Bronchial epithelial cell (primary cell): ENCODE data around the gene IL3RA. TPM values are rescaled to one million over a fixed set of nuclear protein-coding genes. Genes with fewer than 3 reads are reported as not detected.

Experiments used
- DNase-seq: peaks from one replicate; pipeline ENCODE4 v3.0.0-alpha.2; 2010; ENCODE audit warnings: low read depth
- FAIRE-seq: peaks from 2 replicates; lab custom pipeline; 2011; peaks lifted over from hg19 to GRCh38; lab: Jason Lieb, UNC
- H3K27me3 ChIP-seq: 2 replicates; pipeline ENCODE4 v1.5.1; 2011; ENCODE audit warnings: low read length; ENCODE audit not compliant: control insufficient read depth, insufficient read depth
- H3K36me3 ChIP-seq: 2 replicates; pipeline ENCODE4 v1.5.1; 2011; ENCODE audit warnings: low read length; ENCODE audit not compliant: control insufficient read depth, insufficient read depth
- H3K4me3 ChIP-seq: 2 replicates; pipeline ENCODE4 v1.5.1; 2011; ENCODE audit warnings: mild to moderate bottlenecking, low read depth, low read length, control low read depth
- total RNA-seq: library from RNA; depleted of rRNA; stranded (reverse); fragments of >200 nt; gene quantifications from 2 replicates; pipeline ENCODE4 v1.2.1, GENCODE V29; 2014
- TF ChIP-seq, protein P1 (sequence below): IDR thresholded peaks from 2 replicates; pipeline ENCODE4 v1.5.1; 2011; ENCODE audit warnings: mild to moderate bottlenecking, moderate library complexity, low read length, control low read depth, inconsistent platforms; ENCODE audit not compliant: insufficient read depth, severe bottlenecking

Gene IL3RA
- not detected in 2 replicates for total RNA-seq

- no peak within 1 kb of the TSS for H3K4me3 ChIP-seq
- H3K27me3 ChIP-seq, result no peaks in the 10 kb centered on the region
These were observed at the start of gene IL3RA for GRCh38 chrX:1336331-1336943. TSS of gene IL3RA (plus strand) at chrX:1336785. CDS start at chrX:1341766, 4,981 bp downstream.

GRCh38 chrX:1289535-1289934 lies 47.0 kb upstream of the IL3RA start:
- H3K27me3 ChIP-seq, result no peaks in the 10 kb centered on the region
- no peaks in the 10 kb centered on the region for H3K36me3 ChIP-seq
- TF ChIP-seq, protein P1, sequence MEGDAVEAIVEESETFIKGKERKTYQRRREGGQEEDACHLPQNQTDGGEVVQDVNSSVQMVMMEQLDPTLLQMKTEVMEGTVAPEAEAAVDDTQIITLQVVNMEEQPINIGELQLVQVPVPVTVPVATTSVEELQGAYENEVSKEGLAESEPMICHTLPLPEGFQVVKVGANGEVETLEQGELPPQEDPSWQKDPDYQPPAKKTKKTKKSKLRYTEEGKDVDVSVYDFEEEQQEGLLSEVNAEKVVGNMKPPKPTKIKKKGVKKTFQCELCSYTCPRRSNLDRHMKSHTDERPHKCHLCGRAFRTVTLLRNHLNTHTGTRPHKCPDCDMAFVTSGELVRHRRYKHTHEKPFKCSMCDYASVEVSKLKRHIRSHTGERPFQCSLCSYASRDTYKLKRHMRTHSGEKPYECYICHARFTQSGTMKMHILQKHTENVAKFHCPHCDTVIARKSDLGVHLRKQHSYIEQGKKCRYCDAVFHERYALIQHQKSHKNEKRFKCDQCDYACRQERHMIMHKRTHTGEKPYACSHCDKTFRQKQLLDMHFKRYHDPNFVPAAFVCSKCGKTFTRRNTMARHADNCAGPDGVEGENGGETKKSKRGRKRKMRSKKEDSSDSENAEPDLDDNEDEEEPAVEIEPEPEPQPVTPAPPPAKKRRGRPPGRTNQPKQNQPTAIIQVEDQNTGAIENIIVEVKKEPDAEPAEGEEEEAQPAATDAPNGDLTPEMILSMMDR, result no peak
- FAIRE-seq (no peak), DNase-seq (no peak)
- no peak overlapping the region for H3K4me3 ChIP-seq

More at GRCh38 chrX:1336331-1336943, at the start of gene IL3RA:
- TF ChIP-seq, protein P1, result no peak
- DNase-seq, result no peak
- no peak for FAIRE-seq
- no peaks in the 10 kb centered on the region for H3K36me3 ChIP-seq

GRCh38 chrX:1291110-1291740 lies 45.4 kb upstream of the IL3RA start:
- TF ChIP-seq, protein P1, result no peak
- H3K27me3 ChIP-seq, result no peaks in the 10 kb centered on the region
- DNase-seq (no peak), FAIRE-seq (no peak)
- no peak overlapping the region for H3K4me3 ChIP-seq
- no peaks in the 10 kb centered on the region for H3K36me3 ChIP-seq

DNA sequence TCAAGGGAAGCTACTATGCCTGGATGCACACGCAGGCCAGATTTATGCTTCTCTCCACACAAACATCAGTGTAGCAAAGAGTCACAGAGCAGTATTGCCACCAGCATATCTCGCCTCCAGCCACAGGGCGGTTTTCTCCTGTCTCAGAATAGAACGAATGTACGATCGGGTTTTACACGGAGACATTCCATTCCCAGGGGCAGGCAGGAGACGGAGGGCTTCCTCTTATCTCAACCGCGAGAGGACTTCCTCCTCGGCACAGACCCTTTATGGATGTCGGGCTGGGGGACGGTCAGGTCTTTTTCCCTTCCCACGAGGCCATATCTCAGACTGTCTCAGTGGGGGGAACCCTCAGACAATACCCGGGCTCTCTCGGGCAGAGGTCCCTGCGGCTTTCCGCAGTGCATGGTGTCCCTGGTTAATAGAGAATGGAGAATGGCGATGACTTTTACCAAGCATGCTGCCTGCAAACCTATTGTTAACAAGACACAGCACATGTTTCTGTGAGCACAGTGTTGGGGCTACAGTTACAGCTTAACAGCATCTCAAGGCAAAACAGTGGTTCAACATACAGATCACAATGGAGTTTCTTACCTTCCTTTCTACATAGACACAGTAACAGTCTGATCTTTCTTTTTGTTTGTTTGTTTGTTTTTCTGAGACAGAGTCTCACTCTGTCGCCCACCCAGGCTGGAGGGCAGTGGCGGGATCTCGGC lies 43.9 kb upstream of the IL3RA start:
- H3K4me3 ChIP-seq, result no peak overlapping the region
- H3K36me3 ChIP-seq, result no peaks in the 10 kb centered on the region
- H3K27me3 ChIP-seq, result no peaks in the 10 kb centered on the region
- DNase-seq, result no peak
- no peak for FAIRE-seq
- TF ChIP-seq, protein P1, result no peak

- no peak for DNase-seq
- no peaks in the 10 kb centered on the region for H3K27me3 ChIP-seq
- H3K36me3 ChIP-seq, result no peaks in the 10 kb centered on the region
- TF ChIP-seq, protein P1, result no peak
- FAIRE-seq, result peak; percentile 62
- no peak overlapping the region for H3K4me3 ChIP-seq
These were observed 42.1 kb upstream of the IL3RA start for GRCh38 chrX:1294301-1295067.
